DMS79 treated with DMSO at 0.1 percent for 48 hours (cell line): ENCODE measurements around the gene SNAPIN.
"Not testable (repeated sequence)": the region's sequence is repeated elsewhere in the genome, so short reads cannot be mapped to it uniquely, and the experiment has no call there.

ENCODE experiments used
- DNase-seq: peaks from one replicate; lab custom pipeline; 2025; lab: John Stamatoyannopoulos, UW

SNAPIN gene

DNA sequence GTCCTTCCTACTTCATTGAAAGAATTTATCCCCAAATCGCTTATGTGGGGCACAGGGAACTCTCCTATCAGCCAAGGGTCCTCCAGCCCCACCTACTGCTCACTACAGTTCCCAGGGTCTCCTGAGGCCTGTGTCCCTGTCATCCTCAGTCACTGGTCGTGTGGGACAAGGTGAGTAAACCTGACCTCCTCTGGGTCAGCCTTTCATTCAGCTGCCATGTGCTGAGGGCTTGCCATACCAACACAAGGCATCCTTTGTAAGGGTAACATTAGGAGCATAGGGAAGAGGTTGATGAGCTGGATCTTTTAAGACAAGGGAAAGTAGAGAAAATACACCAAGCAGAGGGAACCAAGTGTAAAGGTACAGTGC, 11.2 kb upstream of the SNAPIN start:
- DNase-seq, result no peak

GRCh38 chr1:153648000-153648643, 10.4 kb upstream of the SNAPIN start:
- no peak for DNase-seq

GRCh38 chr1:153649137-153649862, 9.2 kb upstream of the SNAPIN start:
- DNase-seq, result no peak

GRCh38 chr1:153649863-153650235, 8.7 kb upstream of the SNAPIN start:
- DNase-seq, result no peak

- DNase-seq, result no peak
Observed at GRCh38 chr1:153651771-153652170, 6.7 kb upstream of the SNAPIN start.

DNA sequence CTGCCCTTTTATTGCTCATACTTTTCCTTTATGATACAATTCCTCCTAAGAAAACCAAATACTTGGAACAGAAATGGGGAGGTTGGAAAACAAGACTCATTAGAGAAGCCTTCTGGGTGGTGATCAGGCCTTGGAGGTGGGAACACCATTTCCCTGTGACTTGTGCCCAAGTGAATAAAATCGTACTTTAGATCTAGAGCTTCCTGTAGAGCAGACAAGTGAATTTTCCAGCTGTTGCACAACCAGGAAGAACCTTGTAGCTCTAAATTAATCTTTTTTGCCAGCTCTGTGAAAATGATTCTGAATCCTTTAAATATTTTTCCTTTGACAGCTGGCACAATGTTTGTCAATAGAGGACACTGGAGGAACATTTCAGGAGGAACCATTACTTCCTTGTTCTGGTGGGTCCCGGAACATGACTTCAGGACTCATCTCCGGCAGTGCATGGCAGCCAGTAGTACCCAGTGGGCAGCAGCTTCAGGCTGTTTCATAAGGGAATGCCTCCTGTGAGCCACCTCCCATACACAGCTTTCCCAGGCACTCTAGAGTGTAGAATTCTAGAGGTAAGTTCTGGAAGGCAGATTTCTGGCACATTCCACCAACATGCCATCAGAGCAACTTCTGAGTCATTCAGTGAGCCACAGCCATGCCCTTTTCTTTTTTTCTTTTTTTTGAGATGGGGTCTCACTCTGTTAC, 5.5 kb upstream of the SNAPIN start:
- no peak for DNase-seq

DNA sequence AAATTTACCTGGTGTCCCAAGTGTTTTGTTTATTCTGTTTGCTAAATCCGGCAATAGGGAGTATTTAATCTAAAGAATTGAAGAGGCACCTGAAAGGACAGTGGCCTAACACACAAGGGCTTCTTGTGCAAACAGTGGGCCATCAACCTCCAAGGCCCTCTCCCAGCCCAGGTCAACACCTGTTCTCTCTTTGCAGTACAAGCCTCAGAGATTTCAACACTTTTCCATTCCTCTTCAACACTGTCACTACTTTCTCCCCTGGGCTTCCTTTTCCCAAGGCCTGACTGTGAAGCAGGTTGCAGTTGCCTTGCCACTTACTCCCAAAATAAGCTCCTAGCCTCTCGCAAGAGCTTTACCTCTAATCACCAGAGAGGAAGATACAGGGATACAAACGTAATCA, 3.2 kb upstream of the SNAPIN start:
- DNase-seq, result no peak

- no peak for DNase-seq
Observed at GRCh38 chr1:153659175-153659534, 652 bp downstream of the SNAPIN start.

GRCh38 chr1:153659656-153660055, 1.2 kb downstream of the SNAPIN start:
- no peak for DNase-seq

DNA sequence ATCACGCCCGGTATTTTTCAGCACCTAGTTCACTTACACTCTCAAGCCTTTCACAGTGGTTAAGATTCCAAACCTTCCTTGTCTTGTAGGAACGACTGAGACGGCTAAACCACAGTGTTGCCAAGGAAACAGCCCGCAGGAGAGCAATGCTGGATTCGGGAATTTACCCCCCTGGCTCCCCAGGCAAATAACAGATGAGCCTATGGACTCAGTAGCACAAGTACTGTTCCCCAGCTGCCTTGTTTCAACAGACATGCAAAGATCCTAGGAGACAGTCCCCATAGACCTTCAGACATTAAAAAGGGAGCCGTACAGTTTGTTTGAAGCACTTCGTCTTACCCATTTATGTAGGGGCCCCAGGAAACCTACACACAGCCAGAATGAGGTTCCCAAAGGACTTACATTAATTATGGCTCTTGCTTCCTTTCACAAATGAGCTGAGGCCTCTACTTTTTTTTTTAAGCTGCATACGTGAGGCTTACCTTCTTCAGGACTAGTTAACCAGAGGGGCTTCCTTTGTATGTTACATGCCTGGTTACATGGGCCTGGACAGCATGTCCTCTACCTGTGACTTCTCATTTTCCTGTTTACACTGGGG, 2.7 kb downstream of the SNAPIN start:
- DNase-seq, result no peak

DNA sequence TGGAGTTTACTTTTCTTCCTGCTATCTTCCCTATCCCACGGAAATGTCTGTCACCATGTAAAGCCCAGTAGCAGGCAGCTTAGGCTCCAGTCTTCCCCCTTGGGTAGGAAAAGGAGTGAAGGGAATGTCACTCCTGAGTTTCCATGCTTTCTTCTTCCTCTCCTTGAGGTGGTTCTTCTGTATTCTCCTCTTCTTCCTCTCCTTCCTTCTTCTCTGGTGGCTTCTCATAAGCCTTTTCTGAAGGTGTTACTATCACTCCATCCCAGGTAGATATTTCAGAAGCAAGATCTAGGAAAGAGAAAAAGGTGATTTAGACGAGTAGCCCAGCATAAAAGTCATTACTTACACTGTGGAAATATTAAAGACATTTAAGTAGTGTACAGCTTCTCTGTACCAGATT, 3.8 kb downstream of the SNAPIN start:
- DNase-seq, result no peak

GRCh38 chr1:153663211-153663610, 4.7 kb downstream of the SNAPIN start:
- DNase-seq, result no peak

DNA sequence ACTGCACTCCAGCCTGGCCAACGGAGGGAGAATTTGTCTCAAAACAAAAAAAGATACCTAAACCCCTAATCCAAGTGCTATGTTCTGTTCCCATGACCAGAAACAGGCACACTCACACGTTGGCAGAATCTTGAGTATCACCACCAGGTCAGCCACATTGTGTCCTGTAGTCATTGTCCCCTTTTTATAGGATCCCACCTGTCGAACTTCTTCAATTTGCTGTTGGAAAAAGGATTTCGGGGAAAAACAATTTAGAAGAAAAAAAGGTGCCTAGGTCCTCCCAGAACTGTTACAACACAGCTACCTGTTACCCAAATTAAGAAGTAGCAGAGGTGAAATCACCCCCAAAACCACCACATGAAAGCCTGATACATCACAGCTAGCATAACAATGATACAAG, 8.9 kb downstream of the SNAPIN start:
- DNase-seq, result no peak

DNA sequence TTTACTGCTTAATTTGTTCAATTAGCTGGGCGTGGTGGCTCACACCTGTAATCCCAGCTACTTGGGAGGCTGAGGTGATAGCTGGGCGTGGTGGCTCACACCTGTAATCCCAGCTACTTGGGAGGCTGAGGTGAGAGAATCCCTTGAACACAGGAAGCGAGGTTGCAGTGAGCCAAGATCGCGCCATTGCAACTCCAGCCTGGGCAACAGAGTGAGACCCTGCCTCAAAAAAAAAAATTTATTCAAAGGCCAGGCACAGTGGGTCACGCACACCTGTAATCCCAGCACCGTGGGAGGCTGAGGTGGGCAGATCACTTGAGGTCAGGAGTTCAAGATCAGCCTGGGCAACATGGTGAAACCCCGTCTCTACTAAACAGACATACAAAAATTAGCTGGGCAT, 10.2 kb downstream of the SNAPIN start:
- not testable (repeated sequence) for DNase-seq

DNA sequence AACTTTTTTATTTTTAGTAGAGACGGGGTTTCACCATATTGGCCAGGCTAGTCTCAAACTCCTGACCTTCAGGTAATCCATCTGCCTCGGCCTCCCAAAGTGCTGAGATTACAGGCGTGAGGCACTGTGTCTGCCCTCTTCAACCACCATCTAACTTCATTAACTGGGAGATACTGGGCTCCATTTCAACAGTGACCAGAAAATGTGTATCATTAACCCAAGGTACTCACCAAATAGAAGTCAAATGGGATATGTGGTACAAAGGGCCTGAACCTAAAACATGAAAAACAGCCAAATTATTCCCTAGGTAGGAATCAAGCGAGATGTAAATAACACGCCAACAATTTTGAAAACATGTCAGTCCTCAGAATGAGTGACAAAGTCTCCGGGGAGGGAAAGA, 11.1 kb downstream of the SNAPIN start:
- DNase-seq, result no peak

DNA sequence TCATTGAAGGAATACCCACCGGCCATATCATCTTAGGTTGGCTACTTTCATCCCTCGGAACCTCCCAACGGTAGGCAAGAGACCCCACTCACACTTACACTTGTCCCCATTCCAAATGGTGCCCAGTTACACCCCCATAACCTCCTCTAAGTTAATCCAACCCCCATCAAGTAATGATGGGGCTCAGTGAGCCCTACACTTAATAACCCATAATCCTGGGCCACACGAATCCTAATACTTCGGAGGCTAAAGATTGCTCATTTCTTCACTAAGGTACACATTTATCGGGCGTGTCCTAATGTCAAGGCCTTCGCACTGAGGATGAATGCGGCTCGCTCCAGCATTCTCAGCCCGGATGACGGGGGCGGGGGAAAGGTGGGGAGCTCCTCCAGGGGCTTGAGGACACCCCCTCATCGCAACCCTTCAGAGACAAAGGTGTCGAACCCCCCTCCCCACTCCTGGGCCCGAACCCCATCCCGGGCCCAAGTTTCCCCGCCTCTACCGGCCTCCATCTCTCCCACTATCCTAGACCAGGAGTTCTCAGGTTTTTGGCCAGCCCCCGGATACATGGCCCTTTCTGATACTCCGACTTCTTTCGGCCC, 11.9 kb downstream of the SNAPIN start:
- DNase-seq, result no peak

DNA sequence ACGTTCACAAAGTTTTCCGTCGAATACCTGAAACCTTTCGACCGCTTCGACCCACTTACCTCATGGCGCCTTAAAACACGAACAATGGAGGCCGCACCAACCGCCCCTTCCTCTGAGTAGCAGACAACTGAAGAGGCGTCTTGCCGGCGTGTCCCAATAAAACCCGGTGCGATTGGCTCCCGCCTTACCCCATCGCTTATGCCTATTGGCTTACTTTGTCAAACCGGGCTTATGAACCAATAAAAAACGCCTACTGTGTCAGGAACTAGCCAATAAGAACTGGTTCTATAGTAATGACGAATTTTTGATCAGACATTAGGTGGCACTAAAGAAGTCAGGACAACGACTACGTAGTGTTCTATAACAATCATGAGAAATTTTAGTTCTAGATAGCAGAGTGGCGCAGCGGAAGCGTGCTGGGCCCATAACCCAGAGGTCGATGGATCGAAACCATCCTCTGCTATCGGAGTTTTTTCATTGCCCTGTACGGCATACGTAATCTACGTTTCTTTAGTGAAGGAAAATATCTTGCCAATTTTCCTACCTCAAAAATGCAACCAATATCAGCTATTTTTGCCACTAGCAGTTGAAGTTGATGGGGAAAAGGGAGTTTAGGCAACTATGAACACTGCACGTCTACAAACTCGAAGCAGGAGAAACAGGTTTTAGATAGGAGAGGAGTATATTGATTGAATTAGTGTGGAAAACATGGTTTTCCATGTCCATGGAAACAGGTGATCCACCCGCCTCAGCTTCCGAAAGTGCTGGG, 12.5 kb downstream of the SNAPIN start, which contains the start of gene ILF2:
Gene ILF2 (minus strand): TSS at position 135 of the 769 bp plus-strand sequence. CDS start 71 bp downstream, at position 64.
- peak; percentile 99 for DNase-seq

DNA sequence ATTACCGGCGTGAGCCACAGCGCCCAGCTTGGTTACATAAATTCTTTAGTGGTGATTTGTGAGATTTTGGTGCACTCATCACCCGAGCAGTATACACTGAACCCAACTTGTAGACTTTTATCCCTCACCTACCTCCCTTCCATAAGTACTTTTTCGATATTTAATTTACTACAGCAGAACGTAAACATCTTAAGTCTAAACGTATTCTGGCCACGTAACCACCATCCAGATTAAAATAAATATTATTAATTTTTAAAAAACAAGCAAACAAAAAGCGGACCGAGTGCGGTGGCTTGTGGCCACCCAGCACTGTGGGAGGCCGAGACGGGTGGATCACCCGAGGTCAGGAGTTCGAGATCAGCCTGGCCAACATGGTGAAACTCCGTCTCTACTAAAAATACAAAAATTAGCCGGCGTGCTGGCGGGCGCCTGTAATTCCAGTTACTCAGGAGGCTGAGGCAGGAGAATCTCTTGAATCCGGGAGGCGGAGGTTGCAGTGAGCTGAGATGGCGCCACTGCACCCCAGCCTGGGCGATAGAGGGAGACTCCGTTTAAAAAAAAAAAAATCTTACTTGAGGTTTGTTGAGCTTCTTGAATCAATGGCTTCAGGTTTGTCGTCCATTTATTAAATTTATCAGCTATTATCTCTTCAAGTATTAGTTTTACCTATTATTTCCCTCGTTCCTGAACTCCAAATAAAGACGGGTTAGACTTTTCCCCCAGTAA, 13.3 kb downstream of the SNAPIN start:
- DNase-seq, result peak; percentile 81

- DNase-seq, result no peak
Observed at GRCh38 chr1:153673511-153673910, 15.0 kb downstream of the SNAPIN start.

GRCh38 chr1:153677718-153678518, 19.4 kb downstream of the SNAPIN start:
- peak; percentile 46 for DNase-seq
